ENCODE measurements around the gene PLPPR3.

The PLPPR3 gene, protein sequence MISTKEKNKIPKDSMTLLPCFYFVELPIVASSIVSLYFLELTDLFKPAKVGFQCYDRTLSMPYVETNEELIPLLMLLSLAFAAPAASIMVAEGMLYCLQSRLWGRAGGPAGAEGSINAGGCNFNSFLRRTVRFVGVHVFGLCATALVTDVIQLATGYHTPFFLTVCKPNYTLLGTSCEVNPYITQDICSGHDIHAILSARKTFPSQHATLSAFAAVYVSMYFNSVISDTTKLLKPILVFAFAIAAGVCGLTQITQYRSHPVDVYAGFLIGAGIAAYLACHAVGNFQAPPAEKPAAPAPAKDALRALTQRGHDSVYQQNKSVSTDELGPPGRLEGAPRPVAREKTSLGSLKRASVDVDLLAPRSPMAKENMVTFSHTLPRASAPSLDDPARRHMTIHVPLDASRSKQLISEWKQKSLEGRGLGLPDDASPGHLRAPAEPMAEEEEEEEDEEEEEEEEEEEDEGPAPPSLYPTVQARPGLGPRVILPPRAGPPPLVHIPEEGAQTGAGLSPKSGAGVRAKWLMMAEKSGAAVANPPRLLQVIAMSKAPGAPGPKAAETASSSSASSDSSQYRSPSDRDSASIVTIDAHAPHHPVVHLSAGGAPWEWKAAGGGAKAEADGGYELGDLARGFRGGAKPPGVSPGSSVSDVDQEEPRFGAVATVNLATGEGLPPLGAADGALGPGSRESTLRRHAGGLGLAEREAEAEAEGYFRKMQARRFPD

DNA sequence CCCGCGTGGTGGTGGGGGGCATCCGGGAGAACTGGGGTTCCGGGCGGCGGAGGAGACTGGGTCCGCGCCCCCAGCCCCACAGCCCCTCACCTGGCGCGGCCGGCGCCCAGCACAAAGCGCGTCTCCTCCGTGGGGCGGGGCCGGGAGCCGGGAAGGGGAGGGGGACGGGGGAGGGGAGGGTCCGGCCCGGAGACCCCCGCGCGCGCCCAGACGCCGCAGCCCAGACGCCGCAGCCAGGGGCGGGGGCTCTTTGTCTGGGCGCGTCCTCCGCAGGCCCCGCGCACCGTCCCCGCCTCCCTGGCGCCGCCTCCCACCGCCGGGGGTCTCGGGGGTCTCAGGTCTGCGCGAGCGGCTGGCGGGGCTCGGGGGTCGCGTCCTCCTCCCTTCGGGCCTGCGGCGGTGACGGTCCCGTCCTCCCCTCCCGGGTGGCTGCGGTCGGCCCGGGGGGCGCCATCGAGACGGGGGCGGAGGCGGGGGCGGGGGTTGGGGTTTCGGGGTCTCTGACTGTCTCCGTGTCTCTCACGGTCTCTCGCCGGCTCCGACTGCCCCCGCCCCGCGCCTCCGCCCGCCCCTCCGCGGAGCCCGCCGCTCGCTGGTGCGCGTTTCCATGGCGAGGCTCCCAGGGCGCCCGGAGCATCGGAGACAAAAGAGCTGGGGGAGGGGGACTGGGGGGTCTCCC, at the start of gene PLPPR3:
TSS of gene PLPPR3 (minus strand) at position 131 of the 679 bp plus-strand sequence. CDS start 396 bp downstream, outside the sequence.
- DNase-seq (ENCODE audit: low spot score) = no peak

DNA sequence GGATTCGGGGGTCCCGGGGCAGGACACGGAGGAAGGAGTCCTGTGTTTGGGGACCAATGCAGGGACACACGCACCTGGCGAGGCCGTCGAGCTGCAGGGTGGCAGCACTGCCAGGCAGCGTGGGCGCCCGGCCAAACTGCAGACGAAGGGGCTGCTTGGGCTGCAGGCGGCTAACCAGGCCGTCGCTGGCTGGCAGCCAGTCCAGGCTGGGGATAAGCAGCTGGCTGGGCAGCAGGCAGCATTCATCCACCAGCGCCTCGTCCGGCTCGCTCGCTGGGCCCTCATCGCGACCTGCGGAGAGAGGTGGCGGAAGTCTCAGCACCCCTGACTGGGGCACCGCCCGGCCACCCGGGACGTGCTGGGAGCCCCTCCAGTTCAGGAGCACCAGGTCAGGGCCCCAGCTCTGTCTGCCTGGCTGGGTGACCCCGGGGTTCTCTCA, 49.2 kb upstream of the PLPPR3 start:
- DNase-seq (ENCODE audit: low spot score) = no peak

DNA sequence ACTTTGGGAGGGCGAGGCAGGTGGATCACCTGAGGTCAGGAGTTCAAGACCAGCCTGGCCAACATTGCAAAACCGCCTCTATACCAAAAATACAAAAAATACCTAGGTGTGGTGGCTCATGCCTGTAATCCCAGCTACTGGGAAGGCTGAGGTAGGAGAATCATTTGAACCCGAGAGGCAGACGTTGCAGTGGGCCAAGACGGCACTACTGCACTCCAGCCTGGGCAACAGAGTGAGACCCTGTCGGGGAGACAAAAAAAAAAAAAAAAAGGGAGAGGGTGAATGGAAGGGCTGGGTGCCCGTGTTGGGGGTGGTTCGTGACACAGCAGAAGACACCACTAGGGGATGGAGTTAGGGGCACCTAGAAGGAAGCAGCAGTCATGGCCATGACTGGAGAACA, 48.6 kb upstream of the PLPPR3 start:
- no peak for DNase-seq (ENCODE audit: low spot score)

DNA sequence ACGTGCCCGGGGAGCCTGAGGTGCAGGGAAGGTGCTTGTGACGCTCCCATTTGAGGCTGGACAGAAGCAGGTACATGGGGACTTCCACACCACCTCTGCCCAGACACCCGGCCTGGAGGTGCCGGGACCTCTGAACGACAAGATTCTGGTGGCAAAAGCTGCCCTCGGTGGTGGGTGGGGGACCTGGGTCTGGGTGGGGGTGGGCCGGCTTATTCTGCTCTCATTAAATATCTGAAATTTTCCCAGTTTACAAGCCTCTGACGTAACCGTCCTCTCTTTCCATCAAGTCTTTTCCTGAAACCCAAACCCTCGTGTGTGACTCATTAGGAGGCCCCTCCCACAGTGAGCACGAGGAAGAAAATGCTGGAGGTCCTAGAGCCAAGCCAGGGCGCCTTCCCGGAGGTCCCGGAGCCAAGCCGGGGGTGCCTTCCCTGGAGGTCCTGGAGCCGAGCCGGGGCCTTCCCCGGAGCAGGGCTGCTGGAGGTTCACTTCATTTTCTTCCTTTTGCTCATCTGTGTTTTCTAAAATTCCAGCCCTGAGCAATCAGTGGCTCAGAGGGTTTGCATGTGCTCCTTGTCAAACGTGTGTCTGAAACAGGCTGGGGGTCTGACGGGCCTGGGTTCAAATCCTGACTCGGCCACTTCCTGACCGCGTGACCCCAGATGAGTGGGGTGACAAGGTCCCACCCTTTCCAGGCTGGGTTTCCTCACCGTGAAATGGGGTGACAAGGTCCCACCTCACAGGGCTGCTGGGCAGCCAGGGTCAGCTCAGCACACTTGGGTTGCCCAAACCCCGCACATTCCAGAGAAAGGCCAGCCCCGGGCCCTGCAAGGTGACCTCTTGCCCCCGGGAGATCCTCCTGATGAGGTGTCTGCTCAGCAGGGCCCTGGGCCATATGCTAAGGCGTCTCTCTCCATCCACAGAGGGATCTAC, 47.8 kb upstream of the PLPPR3 start:
- DNase-seq (ENCODE audit: low spot score) = no peak

DNA sequence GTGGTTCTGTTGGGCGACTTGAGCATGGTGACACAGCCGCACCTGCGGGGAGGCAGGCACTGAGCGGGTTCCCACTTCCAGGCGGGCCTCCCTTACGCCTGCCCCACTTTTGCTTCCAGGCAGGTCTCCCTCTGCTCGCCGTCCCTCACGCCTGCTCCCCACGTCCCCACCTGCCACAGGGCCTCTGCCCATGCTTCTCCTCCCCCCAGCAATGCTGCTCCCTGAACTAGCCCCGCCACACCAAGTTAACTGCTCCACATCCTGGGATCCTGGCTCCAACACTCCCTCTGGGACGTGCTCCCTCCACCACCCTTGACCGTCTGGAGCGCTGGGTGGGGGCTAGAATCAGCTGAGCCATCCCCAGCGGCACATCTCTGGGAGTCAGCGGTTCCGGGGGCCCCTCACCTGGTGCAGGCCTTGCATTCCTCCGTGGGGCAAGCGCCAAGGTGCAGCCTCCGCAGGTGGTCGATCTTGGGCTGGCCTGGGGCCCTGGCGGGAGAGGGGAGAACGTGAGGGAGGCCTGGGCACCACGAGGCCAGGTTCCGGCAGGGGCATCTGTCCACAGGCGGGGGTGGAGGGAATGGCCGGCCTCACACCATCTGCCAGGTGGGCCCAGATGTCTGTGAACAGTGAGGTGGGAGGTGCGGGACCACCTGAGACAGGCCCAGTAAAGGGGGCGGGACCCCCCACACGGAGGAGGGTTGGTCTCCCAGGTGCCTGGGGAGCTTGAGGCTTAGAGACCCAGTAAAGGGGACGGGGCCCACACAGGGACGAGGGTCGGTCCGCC, 46.9 kb upstream of the PLPPR3 start:
- DNase-seq (ENCODE audit: low spot score) = no peak

GRCh38 chr19:867855-868457, 46.2 kb upstream of the PLPPR3 start:
- DNase-seq (ENCODE audit: low spot score) = no peak

DNA sequence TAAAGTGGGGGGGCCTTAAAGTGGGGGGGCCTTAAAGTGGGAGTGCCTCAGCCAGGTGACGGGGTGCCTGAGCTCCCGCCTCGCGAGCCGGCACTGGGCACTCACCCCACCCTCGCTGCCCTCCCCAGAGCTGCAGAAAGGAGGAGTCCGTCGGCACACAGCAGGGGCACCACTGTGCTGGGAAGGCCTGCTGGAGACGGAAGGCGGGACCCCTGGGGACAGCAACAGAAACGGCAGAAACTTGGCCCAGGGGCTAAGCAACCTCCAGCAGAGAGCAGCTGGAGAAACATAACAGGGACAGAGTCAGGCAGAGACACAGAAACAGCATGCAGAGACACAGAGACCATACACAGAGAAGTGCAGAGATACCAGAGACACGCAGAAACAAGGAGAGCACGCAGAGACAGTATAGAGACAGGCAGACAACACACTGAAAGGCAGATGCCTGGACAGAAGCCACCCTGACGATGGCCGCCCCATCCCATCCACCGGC, 45.6 kb upstream of the PLPPR3 start:
- DNase-seq (ENCODE audit: low spot score) = no peak

- DNase-seq (ENCODE audit: low spot score) = no peak
Measured at GRCh38 chr19:866769-867300, 45.1 kb upstream of the PLPPR3 start.

GRCh38 chr19:863315-863620, 41.5 kb upstream of the PLPPR3 start:
- no peak for DNase-seq (ENCODE audit: low spot score)

- no peak for DNase-seq (ENCODE audit: low spot score)
Measured at GRCh38 chr19:862581-863314, 41.0 kb upstream of the PLPPR3 start.

GRCh38 chr19:861756-862580, 40.2 kb upstream of the PLPPR3 start:
- DNase-seq (ENCODE audit: low spot score) = peak; percentile 80

- DNase-seq (ENCODE audit: low spot score) = no peak
Measured at GRCh38 chr19:861141-861755, 39.5 kb upstream of the PLPPR3 start.

- no peak for DNase-seq (ENCODE audit: low spot score)
Measured at GRCh38 chr19:858868-859843, 37.4 kb upstream of the PLPPR3 start, which contains the start of gene CFD. Gene CFD, plus strand, starts transcription at chr19:859664. Its CDS starts 26 bp downstream, at chr19:859690.

DNA sequence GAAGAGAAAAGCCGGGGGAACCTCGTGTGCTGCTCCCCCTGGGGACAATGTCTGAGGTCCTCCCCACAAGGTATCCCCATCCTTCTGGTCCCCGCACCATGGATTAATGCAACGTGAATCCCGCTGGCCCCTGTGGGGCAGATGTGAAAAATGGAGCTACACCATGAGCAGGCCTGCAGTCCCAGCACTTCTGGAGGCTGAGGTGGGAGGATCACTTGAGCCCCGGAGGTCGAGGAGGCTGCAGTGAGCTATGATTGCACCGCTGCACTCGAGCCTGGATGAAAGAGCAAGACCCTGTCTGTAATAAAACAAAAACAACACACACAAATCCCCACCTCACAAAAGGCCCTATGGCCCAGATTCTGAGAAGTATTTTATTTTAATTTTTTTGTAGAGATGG, 36.5 kb upstream of the PLPPR3 start:
- no peak for DNase-seq (ENCODE audit: low spot score)

GRCh38 chr19:855566-856120, 33.9 kb upstream of the PLPPR3 start:
- no peak for DNase-seq (ENCODE audit: low spot score)

- DNase-seq (ENCODE audit: low spot score) = no peak
Measured at GRCh38 chr19:855142-855541, 33.4 kb upstream of the PLPPR3 start.

Data from HuH-7.5 (cell line).